AML-193 (cell line): Measurements from ENCODE around the gene HHIPL2.
A peak's percentile ranks its signal among the peaks of the same experiment; 100 is the strongest.
"Not testable (repeated sequence)": the region's sequence is repeated elsewhere in the genome, so short reads cannot be mapped to it uniquely, and the experiment has no call there.

Experiments used
- DNase-seq, 2 experiments: peaks; one replicate each; lab custom pipeline; 2025; lab: John Stamatoyannopoulos, UW

HHIPL2 gene

GRCh38 chr1:222539951-222540597 lies 7.8 kb downstream of the HHIPL2 start:
- DNase-seq, result no peak

- no peak for DNase-seq
Measured at GRCh38 chr1:222535455-222535854, 12.4 kb downstream of the HHIPL2 start.

DNA sequence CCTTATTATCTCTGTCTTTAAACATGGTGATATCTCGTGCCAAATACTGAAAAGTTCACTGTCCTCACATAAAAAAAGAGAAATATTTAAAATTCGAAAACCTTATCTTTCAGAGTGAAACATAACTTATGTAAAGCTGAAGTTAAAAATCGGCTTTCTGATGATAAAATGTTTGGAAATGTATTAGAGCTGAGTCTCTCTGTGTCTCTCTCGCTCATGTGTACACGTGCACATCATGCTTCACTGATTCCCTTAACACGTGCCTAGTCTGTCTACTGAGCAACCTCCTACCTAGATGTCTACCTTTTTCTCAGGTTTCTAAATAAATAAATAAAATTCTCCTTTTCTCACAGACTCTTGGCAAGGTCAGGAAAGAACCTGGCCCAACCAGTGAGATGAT lies 17.1 kb downstream of the HHIPL2 start:
- no peak for DNase-seq

DNA sequence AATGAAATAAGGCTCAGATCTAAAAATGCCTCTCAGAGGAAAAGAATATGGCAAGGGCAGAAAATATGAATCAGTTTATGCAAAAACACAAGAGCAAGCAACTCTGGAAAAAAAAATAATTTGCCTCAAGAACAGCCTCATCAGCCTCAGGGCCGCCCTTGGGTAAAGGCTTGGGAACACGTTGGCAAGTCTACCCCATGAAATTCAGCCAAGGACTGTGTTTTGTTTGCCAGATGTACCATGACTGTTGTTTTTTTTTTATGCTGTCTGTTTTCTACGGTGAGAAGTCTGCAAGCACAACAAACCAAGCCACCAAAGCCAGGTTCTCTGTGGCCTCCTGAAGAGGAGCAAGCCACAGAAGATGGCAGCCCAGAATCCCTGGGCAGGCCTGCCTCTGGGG lies 18.0 kb downstream of the HHIPL2 start:
- no peak for DNase-seq

GRCh38 chr1:222529181-222529580 lies 18.7 kb downstream of the HHIPL2 start:
- DNase-seq, result no peak

GRCh38 chr1:222525951-222526350 lies 22.0 kb downstream of the HHIPL2 start:
- DNase-seq, result peak; percentile 9 to 10

DNA sequence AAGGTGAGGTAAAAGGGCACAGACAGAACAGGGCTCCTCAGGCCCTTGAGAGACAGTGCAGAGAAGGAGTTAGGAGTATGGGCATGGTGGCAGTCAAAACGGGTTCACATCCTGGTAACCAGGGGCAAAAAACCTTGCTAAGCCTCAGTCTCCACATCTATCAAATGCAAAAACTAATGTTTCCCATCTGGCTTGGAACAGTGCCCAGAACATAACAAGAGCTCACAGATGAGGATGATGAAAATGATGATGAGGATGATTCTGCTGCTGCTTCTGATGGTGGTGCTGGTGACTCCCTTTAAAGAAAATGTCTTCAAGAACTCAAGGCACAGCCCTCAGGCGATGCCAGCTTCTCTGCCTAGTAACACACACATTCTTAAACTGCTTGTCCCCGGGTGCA lies 24.1 kb downstream of the HHIPL2 start:
- DNase-seq, result no peak

DNA sequence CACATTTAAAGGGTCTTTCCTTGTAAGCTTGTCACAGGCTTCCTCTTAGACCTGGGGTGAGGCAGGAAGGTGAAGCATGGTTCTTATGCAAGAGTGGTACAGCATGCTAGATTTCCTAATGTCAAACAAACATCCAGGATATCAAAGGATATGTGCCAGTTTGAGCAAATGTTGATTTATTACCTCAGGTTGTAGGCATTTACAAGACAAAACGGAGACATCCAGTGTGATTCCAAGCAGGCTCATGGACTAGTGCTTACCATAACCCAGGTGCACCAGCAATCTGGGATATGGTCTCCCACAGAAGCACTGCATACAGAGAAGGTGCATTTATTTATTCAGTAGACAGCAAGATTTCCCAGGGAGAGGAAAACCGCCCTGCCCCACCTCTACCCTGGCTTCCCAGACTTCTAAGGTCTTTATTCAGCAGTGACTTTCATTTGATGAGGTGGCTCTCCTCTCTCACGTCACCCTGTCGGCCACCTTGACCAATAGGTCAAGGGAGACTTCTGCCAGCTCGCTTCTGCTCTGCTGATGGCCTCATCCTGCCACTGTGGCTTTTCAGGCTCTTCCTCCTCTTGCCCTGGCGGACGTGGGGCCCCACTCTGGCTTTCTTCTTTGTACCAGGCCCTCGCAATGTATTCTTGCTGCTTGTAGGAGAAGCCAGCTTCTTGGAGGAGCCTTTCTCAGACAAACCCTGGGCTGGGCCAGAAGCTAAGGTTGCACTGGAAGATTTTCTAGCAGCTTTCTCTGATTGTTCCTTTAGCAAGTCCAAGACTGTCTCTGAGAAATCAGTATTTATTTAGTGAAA lies 25.6 kb downstream of the HHIPL2 start:
- DNase-seq, result no peak

GRCh38 chr1:222521299-222522104 lies 26.4 kb downstream of the HHIPL2 start:
- no peak for DNase-seq

- DNase-seq, result not testable (repeated sequence)
Measured at GRCh38 chr1:222489496-222489895, 58.4 kb downstream of the HHIPL2 start.

DNA sequence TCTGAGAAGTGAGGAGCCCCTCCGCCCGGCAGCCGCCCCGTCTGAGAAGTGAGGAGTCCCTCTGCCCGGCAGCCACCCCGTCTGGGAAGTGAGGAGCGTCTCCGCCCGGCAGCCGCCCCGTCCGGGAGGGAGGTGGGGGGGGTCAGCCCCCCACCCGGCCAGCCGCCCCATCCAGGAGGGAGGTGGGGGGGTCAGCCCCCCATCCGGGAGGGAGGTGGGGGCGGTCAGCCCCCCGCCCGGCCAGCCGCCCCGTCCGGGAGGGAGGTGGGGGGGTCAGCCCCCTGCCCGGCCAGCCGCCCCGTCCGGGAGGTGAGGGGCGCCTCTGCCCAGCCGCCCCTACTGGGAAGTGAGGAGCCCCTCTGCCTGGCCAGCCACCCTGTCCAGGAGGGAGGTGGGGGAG lies 60.1 kb downstream of the HHIPL2 start:
- DNase-seq, result not testable (repeated sequence)

- not testable (repeated sequence) for DNase-seq
Measured at GRCh38 chr1:222484005-222484404, 63.9 kb downstream of the HHIPL2 start.

GRCh38 chr1:222479567-222479966 lies 68.3 kb downstream of the HHIPL2 start:
- DNase-seq, result not testable (repeated sequence)

- DNase-seq, result not testable (repeated sequence)
Measured at GRCh38 chr1:222476436-222476835, 71.5 kb downstream of the HHIPL2 start.

DNA sequence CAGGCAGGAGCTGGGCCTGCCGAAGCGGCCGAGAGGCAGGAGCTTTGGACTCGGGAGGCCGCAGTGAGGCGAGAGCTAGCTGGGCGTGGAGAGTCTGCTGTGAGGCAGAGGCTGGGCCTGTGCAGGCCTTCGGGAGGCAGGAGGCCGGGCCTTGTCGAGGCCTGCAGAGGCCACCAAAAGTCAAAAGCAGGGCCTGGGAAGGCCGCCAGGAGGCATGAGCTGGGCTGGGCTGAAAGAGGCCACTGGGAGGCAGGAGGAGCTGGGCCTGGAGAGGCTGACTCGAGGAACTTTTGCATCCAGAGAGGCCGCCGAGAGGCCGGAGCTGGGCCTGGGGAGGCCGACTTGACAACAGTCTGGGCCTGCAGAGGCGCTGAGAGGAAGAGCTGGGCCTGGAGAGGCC lies 74.2 kb downstream of the HHIPL2 start:
- DNase-seq, result not testable (repeated sequence)

DNA sequence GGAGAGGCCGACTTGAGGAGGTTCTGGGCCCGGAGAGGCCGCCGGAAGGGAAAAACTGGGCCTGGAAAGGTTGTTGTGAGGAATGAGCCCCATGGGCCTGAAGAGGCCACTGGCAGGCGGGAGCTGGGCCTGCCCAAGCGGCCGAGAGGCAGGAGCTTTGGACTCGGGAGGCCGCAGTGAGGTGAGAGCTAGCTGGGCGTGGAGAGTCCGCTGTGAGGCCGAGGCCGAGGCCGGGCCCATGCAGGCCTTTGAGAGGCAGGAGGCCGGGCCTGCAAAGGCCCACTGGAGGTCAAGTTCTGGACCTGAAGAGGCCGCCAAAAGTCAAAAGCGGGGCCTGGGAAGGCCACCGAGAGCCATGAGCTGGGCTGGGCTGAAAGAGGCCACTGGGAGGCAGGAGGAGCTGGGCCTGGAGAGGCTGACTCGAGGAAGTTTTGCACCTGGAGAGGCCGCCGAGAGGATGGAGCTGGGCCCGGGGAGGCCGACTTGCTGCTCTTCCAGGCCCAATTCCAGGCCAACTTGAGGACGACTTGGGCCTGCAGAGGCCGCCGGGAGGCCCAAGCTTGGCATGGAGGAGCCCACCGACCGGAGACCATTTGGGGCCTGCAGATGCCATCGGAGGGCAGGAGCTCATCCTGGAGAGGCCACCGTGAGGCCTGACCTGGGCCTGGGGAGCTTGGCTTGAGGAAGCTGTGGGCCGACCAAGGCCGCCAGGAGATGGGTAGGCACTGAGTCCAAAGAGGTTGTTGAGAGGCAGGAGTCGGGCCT lies 74.9 kb downstream of the HHIPL2 start:
- DNase-seq, result not testable (repeated sequence)
